Right atrium auricular region (tissue), 2 donors: ENCODE data around the gene C2CD3. TPM values are rescaled to one million over a fixed set of nuclear protein-coding genes. Genes with fewer than 3 reads are reported as not detected.

Experiments used
- DNase-seq: peaks from one replicate; pipeline ENCODE4 v3.0.0-alpha.2; 2019; ENCODE audit warnings: low spot score
- H3K27ac ChIP-seq, 2 donors: fragments of 200-600 bp; sonication (generic); 1 replicate in 1 of 2; 2 replicates in 1 of 2; pipeline ENCODE4 v1.5.1; 2016 to 2019
- H3K27me3 ChIP-seq, 2 donors: fragments of 200-600 bp; sonication (generic); one replicate each; pipeline versions ENCODE4 v1.5.1 to v1.6.0; 2017 to 2019
- H3K36me3 ChIP-seq: fragments of 200-600 bp; sonication (generic); one replicate; pipeline ENCODE4 v1.5.1; 2016
- H3K4me1 ChIP-seq, 2 donors: fragments of 200-600 bp; sonication (generic); one replicate each; pipeline versions ENCODE4 v1.5.1 to v1.6.0; 2017 to 2019
- H3K4me3 ChIP-seq, 2 donors: fragments of 200-600 bp; sonication (generic); 1 replicate in 1 of 2; 2 replicates in 1 of 2; pipeline ENCODE4 v1.5.1; 2017 to 2019; ENCODE audit warnings: mild to moderate bottlenecking in 1 of 2, moderate library complexity in 1 of 2
- H3K9me3 ChIP-seq, 2 donors: fragments of 200-600 bp; sonication (generic); one replicate each; pipeline ENCODE4 v1.5.1; 2019
- total RNA-seq, 2 donors: library from RNA; depleted of rRNA; stranded (reverse); fragments of >200 nt; gene quantifications; one replicate each; pipeline ENCODE4 v1.1.0, GENCODE V29; 2016
- TF ChIP-seq, protein P1 (sequence below), 2 donors: fragments of 200-600 bp; sonication (generic); IDR thresholded peaks; one replicate each; pipeline ENCODE4 v1.5.1; 2019; ENCODE audit warnings: antibody characterized with exemption in 2 of 2

Gene C2CD3
- total RNA-seq, 2 donors from 2014 or later, result 15.0 to 15.4 TPM

DNA sequence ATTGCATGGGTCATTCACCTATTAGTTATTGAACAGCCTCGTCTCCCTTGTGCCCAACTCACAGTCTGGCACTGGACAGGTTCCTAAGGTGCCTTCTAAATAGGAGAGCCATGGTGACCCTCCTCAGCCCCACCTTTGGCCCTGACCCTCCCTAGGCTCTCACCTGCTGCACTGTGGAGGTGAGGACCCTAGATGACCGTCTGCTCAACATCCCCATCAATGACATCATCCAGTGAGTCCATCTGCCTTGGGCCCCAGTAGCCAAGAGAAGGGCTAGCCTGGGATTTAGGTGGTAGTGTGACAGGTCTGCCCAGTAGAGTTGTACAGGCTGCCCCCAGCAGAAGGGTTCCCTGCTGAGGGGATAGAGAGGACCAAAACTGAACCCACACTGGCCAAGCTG lies 201.7 kb downstream of the C2CD3 start:
- no peak for DNase-seq
- TF ChIP-seq, protein P1, sequence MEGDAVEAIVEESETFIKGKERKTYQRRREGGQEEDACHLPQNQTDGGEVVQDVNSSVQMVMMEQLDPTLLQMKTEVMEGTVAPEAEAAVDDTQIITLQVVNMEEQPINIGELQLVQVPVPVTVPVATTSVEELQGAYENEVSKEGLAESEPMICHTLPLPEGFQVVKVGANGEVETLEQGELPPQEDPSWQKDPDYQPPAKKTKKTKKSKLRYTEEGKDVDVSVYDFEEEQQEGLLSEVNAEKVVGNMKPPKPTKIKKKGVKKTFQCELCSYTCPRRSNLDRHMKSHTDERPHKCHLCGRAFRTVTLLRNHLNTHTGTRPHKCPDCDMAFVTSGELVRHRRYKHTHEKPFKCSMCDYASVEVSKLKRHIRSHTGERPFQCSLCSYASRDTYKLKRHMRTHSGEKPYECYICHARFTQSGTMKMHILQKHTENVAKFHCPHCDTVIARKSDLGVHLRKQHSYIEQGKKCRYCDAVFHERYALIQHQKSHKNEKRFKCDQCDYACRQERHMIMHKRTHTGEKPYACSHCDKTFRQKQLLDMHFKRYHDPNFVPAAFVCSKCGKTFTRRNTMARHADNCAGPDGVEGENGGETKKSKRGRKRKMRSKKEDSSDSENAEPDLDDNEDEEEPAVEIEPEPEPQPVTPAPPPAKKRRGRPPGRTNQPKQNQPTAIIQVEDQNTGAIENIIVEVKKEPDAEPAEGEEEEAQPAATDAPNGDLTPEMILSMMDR (IDR thresholded peaks at IDR 0.05), result no peak
- peaks cover 0 to 11% of the 10 kb centered on the region in 2 donors for H3K4me1 ChIP-seq
- no peaks in the 10 kb centered on the region for H3K27me3 ChIP-seq
- H3K9me3 ChIP-seq, result no peaks in the 10 kb centered on the region
- H3K27ac ChIP-seq, result no peak overlapping the region
- H3K36me3 ChIP-seq, result no peaks in the 10 kb centered on the region
- no peak overlapping the region for H3K4me3 ChIP-seq

DNA sequence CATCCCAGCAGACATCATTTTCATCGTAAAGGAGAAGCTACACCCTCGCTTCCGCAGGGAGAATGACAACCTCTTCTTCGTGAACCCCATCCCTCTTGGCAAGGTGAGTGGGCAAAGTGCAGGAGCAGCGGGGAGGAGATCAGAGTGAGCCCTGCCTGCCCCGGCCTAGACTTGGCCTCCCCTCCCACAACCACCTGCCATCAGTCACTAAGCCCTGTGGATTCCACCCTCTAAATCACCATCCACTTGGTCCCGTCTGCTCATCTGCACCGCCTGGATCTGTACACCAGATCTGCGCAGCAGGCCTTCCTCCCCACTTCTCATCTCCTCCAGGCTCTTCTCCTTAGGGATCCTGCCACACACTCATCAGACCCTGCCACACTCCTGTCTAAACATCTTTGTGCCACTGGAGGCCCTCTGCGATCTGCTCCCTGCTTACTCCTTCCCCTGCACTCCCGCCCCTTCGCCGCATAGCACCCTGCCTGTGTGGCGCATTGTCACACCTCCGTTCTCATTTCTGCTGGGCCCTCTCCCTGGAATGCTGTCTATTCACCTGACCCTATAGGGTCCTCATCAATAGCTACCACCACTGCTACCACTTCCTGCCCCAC lies 202.3 kb downstream of the C2CD3 start:
- H3K4me1 ChIP-seq, result peaks cover 0 to 11% of the 10 kb centered on the region in 2 donors
- H3K4me3 ChIP-seq, result no peak overlapping the region
- no peak overlapping the region for H3K27ac ChIP-seq
- no peaks in the 10 kb centered on the region for H3K9me3 ChIP-seq
- DNase-seq, result no peak
- H3K27me3 ChIP-seq, result no peaks in the 10 kb centered on the region
- no peaks in the 10 kb centered on the region for H3K36me3 ChIP-seq
- TF ChIP-seq, protein P1 (IDR thresholded peaks at IDR 0.05), result no peak

DNA sequence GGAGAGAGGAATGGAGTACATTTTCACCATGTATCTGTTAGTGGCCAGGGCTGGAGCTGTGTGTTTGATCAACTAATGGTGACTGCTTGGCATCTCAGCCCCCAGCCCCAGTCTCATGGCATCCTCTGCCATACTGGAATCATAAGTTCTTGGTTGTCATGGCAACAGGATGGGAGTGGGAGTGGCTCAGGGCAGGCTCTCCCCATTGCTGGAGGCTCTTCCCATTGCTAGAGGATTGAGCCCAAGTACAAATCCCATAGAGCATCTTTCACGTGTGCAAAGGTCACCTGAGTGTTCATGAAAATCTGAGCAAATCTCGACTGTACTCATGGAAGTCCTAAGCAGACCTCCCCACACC lies 205.1 kb downstream of the C2CD3 start:
- H3K4me3 ChIP-seq, result no peak overlapping the region
- TF ChIP-seq, protein P1 (IDR thresholded peaks at IDR 0.05), result no peak
- DNase-seq, result no peak
- H3K27ac ChIP-seq, result no peak overlapping the region
- H3K27me3 ChIP-seq, result no peaks in the 10 kb centered on the region
- H3K36me3 ChIP-seq, result no peaks in the 10 kb centered on the region
- H3K4me1 ChIP-seq, result peaks cover 0 to 11% of the 10 kb centered on the region in 2 donors
- H3K9me3 ChIP-seq, result no peaks in the 10 kb centered on the region

DNA sequence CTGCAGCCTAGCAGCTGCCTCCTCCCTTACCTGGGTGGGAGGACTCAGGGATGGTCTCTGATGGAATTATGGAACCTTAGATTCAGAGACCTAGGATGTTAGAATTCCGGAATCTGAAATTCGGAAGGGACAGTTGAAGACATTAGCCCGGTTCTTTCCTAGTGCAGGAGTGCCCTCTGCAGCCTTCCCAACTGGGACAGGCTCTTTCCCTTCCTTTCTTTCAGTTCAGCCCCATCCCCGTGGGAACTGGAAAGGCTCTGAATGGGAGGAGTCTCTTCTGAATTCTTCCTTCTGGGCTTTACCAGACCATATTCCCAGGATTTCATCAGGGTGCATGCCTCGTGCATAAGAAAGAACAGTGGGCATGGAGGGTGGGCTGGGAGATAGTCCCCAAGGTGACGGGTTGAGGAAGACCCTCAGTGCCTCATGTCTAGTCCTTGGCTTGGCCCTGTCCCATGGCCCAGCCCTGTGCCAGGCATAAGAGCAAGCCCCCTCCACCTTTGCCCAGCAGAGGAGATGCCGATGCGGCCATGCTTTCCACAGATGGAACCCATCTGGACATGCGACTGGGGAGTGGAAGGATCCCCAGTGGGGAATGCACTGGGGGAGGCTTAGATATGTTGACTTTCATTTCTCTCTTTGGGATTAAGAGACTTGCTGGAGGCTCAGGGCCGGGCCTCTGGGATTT lies 205.6 kb downstream of the C2CD3 start:
- Histone ChIP-seq H3K4me3 (no peak overlapping the region), H3K27me3 (no peaks in the 10 kb centered on the region), H3K36me3 (no peaks in the 10 kb centered on the region), H3K27ac (no peak overlapping the region), H3K9me3 (no peaks in the 10 kb centered on the region), H3K4me1 (peaks cover 0 to 11% of the 10 kb centered on the region in 2 donors)
- TF ChIP-seq, protein P1 (IDR thresholded peaks at IDR 0.05), result no peak
- no peak for DNase-seq

DNA sequence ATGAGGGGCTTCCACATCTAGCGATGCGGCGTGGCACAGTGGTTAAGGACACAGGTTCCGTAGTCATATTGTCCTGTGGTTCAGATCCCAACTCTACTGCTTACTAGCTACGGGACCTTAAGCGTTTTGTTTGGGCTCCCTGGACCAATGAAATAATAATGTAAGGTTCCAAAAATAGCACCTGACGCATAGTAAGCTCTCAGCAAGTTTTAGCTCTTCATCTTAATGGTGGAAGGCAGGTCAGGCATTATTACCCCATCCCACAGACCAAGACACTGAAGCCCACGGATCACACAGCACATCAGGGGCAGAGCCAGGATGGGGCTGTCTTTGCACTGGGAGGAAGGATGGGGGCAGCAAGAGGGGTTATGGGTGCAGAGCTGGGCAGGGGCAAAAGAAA lies 206.9 kb downstream of the C2CD3 start:
- H3K27me3 ChIP-seq, result no peaks in the 10 kb centered on the region
- H3K4me3 ChIP-seq, result no peak overlapping the region
- H3K4me1 ChIP-seq, result peaks cover 0 to 11% of the 10 kb centered on the region in 2 donors
- H3K9me3 ChIP-seq, result no peaks in the 10 kb centered on the region
- no peak for DNase-seq
- no peaks in the 10 kb centered on the region for H3K36me3 ChIP-seq
- TF ChIP-seq, protein P1 (IDR thresholded peaks at IDR 0.05), result no peak
- H3K27ac ChIP-seq, result no peak overlapping the region

Other genes starting within 250 kb of the C2CD3 start
- not detected for gene DNAJB13, start 220.0 kb downstream of the C2CD3 start, total RNA-seq
- 10 to 100 TPM in 1 of 2 donors, 1 to 10 TPM in 1; 8.2 to 13.2 TPM for gene UCP2, start 188.2 kb downstream of the C2CD3 start, total RNA-seq
- 1 to 10 TPM in 1 of 2 donors, under 1 TPM in 1; 0.37 to 1.1 TPM for gene UCP3, start 161.9 kb downstream of the C2CD3 start, total RNA-seq
- 10 to 100 TPM; 30.1 to 35.0 TPM for gene PPME1, start 287 bp upstream of the C2CD3 start, total RNA-seq
- under 1 TPM in 1 of 2 donors, not detected in 1; 0.75 TPM for gene P4HA3, start 140.6 kb upstream of the C2CD3 start, total RNA-seq
- 1 to 10 TPM; 2.3 to 3.4 TPM for gene PGM2L1, start 227.4 kb upstream of the C2CD3 start, total RNA-seq